Activated CD4-positive, alpha-beta memory T cell treated with anti-CD3 and anti-CD28 coated beads, Interleukin-2, amount 10 ng/mL, durations not matched to agents 7 days and 5 days (primary cell): ENCODE measurements around the gene POLR1G. TPM values are rescaled to one million over a fixed set of nuclear protein-coding genes. Genes with fewer than 3 reads are reported as not detected.

Experiments
- CTCF ChIA-PET: fragments of 350-600 bp; sonication (Branson Sonifier 250); formaldehyde crosslinking; loops from one replicate; lab custom pipeline; 2021; ENCODE audit warnings: antibody characterized with exemption, inconsistent platforms; lab: Charles Lee
- POLR2A ChIA-PET: fragments of 350-600 bp; sonication (Branson Sonifier 250); formaldehyde crosslinking; loops from one replicate; lab custom pipeline; 2021; ENCODE audit warnings: antibody characterized with exemption; lab: Charles Lee
- DNase-seq: peaks from one replicate; pipeline ENCODE4 v3.0.0-alpha.2; 2020
- H3K27ac Mint-ChIP-seq: one replicate; pipeline ENCODE4 v1.8.0; 2021; ENCODE audit warnings: mild to moderate bottlenecking, mixed read lengths
- H3K27me3 Mint-ChIP-seq: one replicate; pipeline ENCODE4 v1.8.0; 2021; ENCODE audit warnings: mixed read lengths
- H3K36me3 Mint-ChIP-seq: one replicate; pipeline ENCODE4 v1.8.0; 2021; ENCODE audit warnings: low read depth, mixed read lengths
- H3K4me1 Mint-ChIP-seq: one replicate; pipeline ENCODE4 v1.8.0; 2021; ENCODE audit warnings: mixed read lengths
- H3K4me3 Mint-ChIP-seq: one replicate; pipeline ENCODE4 v1.8.0; 2021; ENCODE audit warnings: mild to moderate bottlenecking, mixed read lengths
- H3K9me3 Mint-ChIP-seq: one replicate; pipeline ENCODE4 v1.8.0; 2021; ENCODE audit warnings: mixed read lengths
- total RNA-seq, 2 experiments: library from RNA; stranded (reverse); gene quantifications; one replicate each; pipeline ENCODE4 v1.2.3, GENCODE V29; 2021

The POLR1G gene
- total RNA-seq, 2 experiments from 2014 or later: 3.6 to 3.8 TPM

DNA sequence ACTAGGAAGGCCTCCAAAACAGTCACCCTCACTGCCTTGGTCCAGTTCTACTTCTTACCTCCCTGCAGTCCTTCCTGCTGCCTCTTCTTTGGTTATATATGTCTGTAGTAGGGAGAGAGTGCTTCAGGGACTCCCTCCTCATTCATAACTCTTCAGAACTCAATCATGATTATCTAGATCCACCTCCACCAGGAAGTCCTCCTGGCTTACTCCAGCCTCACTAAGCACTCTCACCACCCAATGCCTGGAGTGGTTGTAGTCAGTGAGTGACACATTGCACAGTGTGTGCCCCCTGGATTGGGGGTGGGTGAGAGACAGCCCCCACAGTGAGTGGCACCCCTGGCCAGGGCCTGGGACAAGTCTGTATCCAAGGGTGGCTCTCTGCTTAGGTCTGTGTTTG is 51.3 kb downstream of the POLR1G start:
- Mint-ChIP-seq H3K9me3 (no peaks in the 10 kb centered on the region), H3K4me1 (peaks cover 16% of the 10 kb centered on the region), H3K27me3 (peaks cover 5% of the 10 kb centered on the region), H3K27ac (no peak overlapping the region), H3K4me3 (no peak overlapping the region), H3K36me3 (no peaks in the 10 kb centered on the region)
- ChIA-PET CTCF (no interaction called here), POLR2A (interaction anchor here (0.7 to 5.4 kb wide), 2 partner anchors 11 to 152 kb away, joined by 3 to 25 read pairs; partner anchors contain the start of gene FOSB)
- no peak for DNase-seq

Other genes with a start within 250 kb of the POLR1G start
- under 1 TPM; 0.10 to 0.15 TPM for gene NKPD1, start 245.7 kb upstream of the POLR1G start, total RNA-seq
- 10 to 100 TPM; 64.4 to 65.0 TPM for gene TRAPPC6A, start 228.4 kb upstream of the POLR1G start, total RNA-seq
- 10 to 100 TPM; 16.3 to 20.4 TPM for gene BLOC1S3, start 227.9 kb upstream of the POLR1G start, total RNA-seq
- gene EXOC3L2, start 161.2 kb upstream of the POLR1G start, total RNA-seq: not detected
- gene MARK4, start 155.4 kb upstream of the POLR1G start, total RNA-seq: 10 to 100 TPM; 26.9 to 33.3 TPM
- not detected for gene CKM, start 83.8 kb upstream of the POLR1G start, total RNA-seq
- not detected for gene KLC3, start 65.9 kb upstream of the POLR1G start, total RNA-seq
- gene ERCC2, start 36.1 kb upstream of the POLR1G start, total RNA-seq: 10 to 100 TPM; 19.0 to 20.0 TPM
- gene PPP1R13L, start 1.6 kb upstream of the POLR1G start, total RNA-seq: 10 to 100 TPM; 13.0 to 18.9 TPM
- gene ERCC1, start 17.3 kb downstream of the POLR1G start, total RNA-seq: 10 to 100 TPM; 59.8 to 60.6 TPM
- gene FOSB, start 61.4 kb downstream of the POLR1G start, total RNA-seq: 10 to 100 TPM; 15.3 to 16.1 TPM
- gene RTN2, start 90.4 kb downstream of the POLR1G start, total RNA-seq: 1 to 10 TPM; 3.0 to 5.5 TPM
- 1 to 10 TPM; 3.5 to 4.3 TPM for gene PPM1N, start 91.8 kb downstream of the POLR1G start, total RNA-seq
- gene VASP, start 100.8 kb downstream of the POLR1G start, total RNA-seq: 100 to 1,000 TPM; 224 to 233 TPM
- 10 to 100 TPM; 12.0 to 12.9 TPM for gene OPA3, start 178.2 kb downstream of the POLR1G start, total RNA-seq
- gene GPR4, start 195.6 kb downstream of the POLR1G start, total RNA-seq: not detected
- 100 to 1,000 TPM; 136 to 146 TPM for gene EML2, start 232.8 kb downstream of the POLR1G start, total RNA-seq